HCT116 (cell line): Measurements from ENCODE around the gene ARFRP1. TPM values are rescaled to one million over a fixed set of nuclear protein-coding genes. Genes with fewer than 3 reads are reported as not detected.
A peak's percentile ranks its signal among the peaks of the same experiment; 100 is the strongest.

ENCODE experiments used
- ATAC-seq: fragments of 200-7000 bp; cut with Tn5 transposase; 2 replicates; pipeline ENCODE4 v1.9.1; 2020; ENCODE audit warnings: mild to moderate bottlenecking, moderate library complexity
- BruUV-seq: library from RNA; stranded (reverse); fragments of 400-500 nt; replicated peaks from 2 replicates; lab custom pipeline; 2021; lab: Mats Ljungman, UMichigan
- CTCF ChIA-PET: fragments of 300-600 bp; sonication (Branson Sonifier 250); formaldehyde crosslinking; loops from one replicate; lab custom pipeline; 2021; ENCODE audit warnings: antibody characterized with exemption; lab: Charles Lee
- POLR2A ChIA-PET: fragments of 300-600, 350-600 bp; sonication (Branson Sonifier 250); formaldehyde crosslinking; loops from one replicate; lab custom pipeline; 2021; ENCODE audit warnings: antibody characterized with exemption; lab: Charles Lee
- RAD21 ChIA-PET, 2 experiments: fragments of 300-600 bp; sonication (Branson Sonifier 250); formaldehyde crosslinking; loops; one replicate each; lab custom pipeline; 2023; ENCODE audit warnings: low total read pairs in 2 of 2; ENCODE audit not compliant: uncharacterized antibody in 2 of 2, unreplicated experiment in 2 of 2, low non-redundant PET in 1 of 2; lab: Charles Lee
- DNase-seq: peaks from one replicate; pipeline ENCODE4 v3.0.0-alpha.2; 2010; ENCODE audit warnings: low read depth, low spot score
- H2AFZ ChIP-seq: fragments of 200-600 bp; shearing (Covaris generic), sonication (generic); 2 replicates; pipeline ENCODE4 v1.6.1; 2017; ENCODE audit warnings: low read depth, mixed run types, mixed read lengths, antibody characterized with exemption, low read length; ENCODE audit not compliant: poor library complexity, severe bottlenecking
- H3K27ac ChIP-seq: 2 replicates; pipeline ENCODE4 v1.5.1; 2012; ENCODE audit warnings: low read depth, low read length
- H3K27me3 ChIP-seq: fragments of 200-600 bp; sonication (generic); 2 replicates; pipeline ENCODE4 v1.6.1; 2016; ENCODE audit warnings: mixed run types, low read length, mixed read lengths; ENCODE audit not compliant: insufficient read depth
- H3K36me3 ChIP-seq, 2 experiments: fragments of 200-500 bp in 1 of 2; fragments of 200-600 bp in 1 of 2; sonication (Bioruptor generic) in 1 of 2; sonication (generic) in 1 of 2; 2 replicates each; pipeline versions ENCODE4 v1.5.1 to v1.6.1; 2014 to 2016; ENCODE audit warnings: low read length in 2 of 2, inconsistent platforms in 1 of 2, mixed read lengths in 1 of 2, mixed run types in 1 of 2; ENCODE audit not compliant: insufficient read depth in 2 of 2, control insufficient read depth in 1 of 2
- H3K4me1 ChIP-seq, 2 experiments: fragments of 200-600 bp in 1 of 2; sonication (generic) in 1 of 2; 2 replicates each; pipeline versions ENCODE4 v1.5.1 to v1.6.1; 2012 to 2017; ENCODE audit warnings: low read length in 2 of 2, inconsistent platforms in 1 of 2, mild to moderate bottlenecking in 1 of 2, mixed read lengths in 1 of 2, mixed run types in 1 of 2, moderate library complexity in 1 of 2; ENCODE audit not compliant: insufficient read depth in 2 of 2, control insufficient read depth in 1 of 2
- H3K4me2 ChIP-seq: fragments of 200-600 bp; sonication (generic); 2 replicates; pipeline ENCODE4 v1.6.1; 2017; ENCODE audit warnings: mixed run types, low read length, mixed read lengths
- H3K4me3 ChIP-seq, 2 experiments: fragments of 200-600 bp in 1 of 2; sonication (generic) in 1 of 2; replicated peaks in 1 of 2; 2 replicates each; pipeline ENCODE4 v1.5.1; 2011 to 2016; ENCODE audit warnings: low read length in 2 of 2, control low read depth in 1 of 2, low read depth in 1 of 2, mild to moderate bottlenecking in 1 of 2, mixed read lengths in 1 of 2, mixed run types in 1 of 2
- H3K79me2 ChIP-seq: fragments of 200-600 bp; sonication (generic); 2 replicates; pipeline ENCODE4 v1.6.1; 2017; ENCODE audit warnings: mild to moderate bottlenecking, mixed run types, low read length, moderate library complexity, mixed read lengths; ENCODE audit not compliant: insufficient read depth
- H3K9ac ChIP-seq: fragments of 200-600 bp; sonication (generic); 2 replicates; pipeline ENCODE4 v1.6.1; 2016; ENCODE audit warnings: low read length, mixed read lengths
- H3K9me2 ChIP-seq: fragments of 200-600 bp; sonication (generic), shearing (Covaris generic); 2 replicates; pipeline ENCODE4 v1.6.1; 2017; ENCODE audit warnings: mixed run types, mild to moderate bottlenecking, moderate library complexity; ENCODE audit not compliant: insufficient read depth
- H3K9me3 ChIP-seq, 2 experiments: fragments of 200-500 bp in 1 of 2; fragments of 200-600 bp in 1 of 2; sonication (Bioruptor generic) in 1 of 2; sonication (generic) in 1 of 2; 2 replicates each; pipeline ENCODE4 v1.6.1; 2014 to 2017; ENCODE audit warnings: low read length in 2 of 2, mixed read lengths in 2 of 2, inconsistent platforms in 1 of 2, low read depth in 1 of 2, mild to moderate bottlenecking in 1 of 2, mixed run types in 1 of 2, moderate library complexity in 1 of 2; ENCODE audit not compliant: control insufficient read depth in 1 of 2, insufficient read depth in 1 of 2
- H4K20me1 ChIP-seq: fragments of 200-600 bp; sonication (generic), shearing (Covaris generic); 2 replicates; pipeline ENCODE4 v1.6.1; 2017; ENCODE audit warnings: mixed run types, mild to moderate bottlenecking, moderate library complexity; ENCODE audit not compliant: insufficient read depth
- CBX3 ChIP-seq: IDR thresholded peaks from 2 replicates; pipeline ENCODE4 v1.6.1; 2012; ENCODE audit warnings: low read depth
- EGR1 ChIP-seq: IDR thresholded peaks from 2 replicates; pipeline ENCODE4 v1.6.1; 2012; ENCODE audit warnings: low read depth
- ELF1 ChIP-seq: IDR thresholded peaks from 2 replicates; pipeline ENCODE4 v1.6.1; 2012; ENCODE audit warnings: low read depth, borderline replicate concordance
- EZH2phosphoT487 ChIP-seq: fragments of 200-600 bp; IDR thresholded peaks from 2 replicates; pipeline ENCODE4 v1.6.1; 2018; ENCODE audit warnings: antibody characterized with exemption, borderline replicate concordance
- FOSL1 ChIP-seq: IDR thresholded peaks from 2 replicates; pipeline ENCODE4 v1.6.1; 2012; ENCODE audit warnings: low read depth
- JUND ChIP-seq: IDR thresholded peaks from 2 replicates; pipeline ENCODE4 v1.6.1; 2012
- POLR2AphosphoS5 ChIP-seq: IDR thresholded peaks from 2 replicates; pipeline ENCODE4 v1.6.1; 2011; ENCODE audit warnings: mild to moderate bottlenecking, low read depth, low read length, moderate library complexity
- RAD21 ChIP-seq: IDR thresholded peaks from 2 replicates; pipeline ENCODE4 v1.6.1; 2012; ENCODE audit warnings: low read depth, mild to moderate bottlenecking
- SP1 ChIP-seq: IDR thresholded peaks from 2 replicates; pipeline ENCODE4 v1.6.1; 2012; ENCODE audit warnings: low read depth
- SRF ChIP-seq: IDR thresholded peaks from 2 replicates; pipeline ENCODE4 v1.6.1; 2012; ENCODE audit warnings: low read depth
- ZFX ChIP-seq: fragments of 450-650 bp; IDR thresholded peaks from 2 replicates; pipeline ENCODE4 v1.6.1; 2017
- intact Hi-C: fragments of 100-400 bp; cut with micrococcal nuclease; formaldehyde crosslinking; loops from 2 replicates; pipeline ENCODE4 v1.10.0; 2022
- total RNA-seq: library from RNA; stranded (reverse); gene quantifications from one replicate; pipeline ENCODE4 v1.2.1, GENCODE V29; 2021; ENCODE audit not compliant: unreplicated experiment
- TF ChIP-seq, protein P1 (sequence below): IDR thresholded peaks from 2 replicates; pipeline ENCODE4 v1.6.1; 2012
- TF ChIP-seq, protein P2 (sequence below), 3 experiments: fragments of 200-600 bp in 1 of 3; sonication (generic) in 1 of 3; IDR thresholded peaks in 2 of 3; conservative IDR thresholded peaks in 1 of 3; 2 replicates each; pipeline ENCODE4 v1.5.1; 2012 to 2017; ENCODE audit warnings: low read depth in 2 of 3, low read length in 2 of 3, antibody characterized with exemption in 1 of 3, borderline replicate concordance in 1 of 3, control low read depth in 1 of 3, mild to moderate bottlenecking in 1 of 3, mixed read lengths in 1 of 3, mixed run types in 1 of 3, moderate library complexity in 1 of 3; ENCODE audit not compliant: insufficient read depth in 1 of 3
- TF ChIP-seq, protein P3 (sequence below): IDR thresholded peaks from 2 replicates; pipeline ENCODE4 v1.6.1; 2011; ENCODE audit warnings: mild to moderate bottlenecking, low read length, moderate library complexity; ENCODE audit not compliant: insufficient replicate concordance; ENCODE audit errors: extremely low read depth
- TF ChIP-seq, protein P4 (sequence below): IDR thresholded peaks from 2 replicates; pipeline ENCODE4 v1.6.1; 2012; ENCODE audit warnings: low read depth

Gene ARFRP1
- total RNA-seq, 1 experiment from 2014 or later = 53.7 TPM

DNA sequence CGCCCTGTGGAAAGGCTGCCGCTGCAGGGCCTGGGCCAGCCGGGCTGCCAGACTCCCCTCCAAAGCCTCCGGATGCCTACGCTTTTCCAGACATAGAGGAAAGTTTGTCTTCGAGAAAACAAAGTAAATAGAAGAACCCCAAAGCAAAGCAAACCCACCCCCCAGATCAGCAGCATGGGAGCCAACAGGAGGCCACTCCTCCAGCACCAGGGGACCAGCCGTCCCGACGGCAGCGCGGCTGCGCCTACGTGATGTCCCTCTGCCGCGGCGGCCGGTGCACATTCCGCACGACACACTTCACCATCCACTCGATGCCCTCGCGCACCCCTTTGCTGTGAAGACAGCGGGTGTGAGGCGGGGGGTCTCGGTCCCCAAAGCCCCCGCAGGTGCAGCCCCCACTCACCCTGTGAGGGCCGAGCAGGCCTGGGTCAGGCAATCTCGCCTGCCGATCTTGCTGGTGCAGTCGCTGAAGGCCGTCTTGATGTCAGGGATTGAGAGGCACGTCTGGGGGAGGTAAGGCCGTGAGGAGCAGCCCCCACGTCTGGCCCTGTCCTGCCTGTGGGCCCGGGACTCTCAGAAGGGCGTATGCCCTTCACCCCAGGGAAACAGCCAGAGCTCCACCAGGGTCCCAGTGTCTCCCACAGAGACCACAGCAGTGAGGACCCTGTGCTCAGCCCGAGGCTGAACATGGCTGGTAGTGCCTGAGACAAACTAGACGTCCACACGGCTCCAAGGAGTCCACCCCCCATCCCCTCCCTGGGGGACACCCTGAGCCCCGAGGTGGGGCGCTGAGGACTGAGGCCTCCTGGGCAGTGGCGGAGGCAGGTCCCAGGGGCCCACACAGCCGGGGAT is 7.4 kb downstream of the ARFRP1 start:
- Histone ChIP-seq H3K4me2 (peak overlapping the region; percentile 78), H3K4me3 (no peak overlapping the region), H4K20me1 (no peaks in the 10 kb centered on the region), H2AFZ (no peak overlapping the region), H3K27ac (peak overlapping the region; percentile 91), H3K9me2 (no peaks in the 10 kb centered on the region), H3K36me3 (peaks cover 1 to 15% of the 10 kb centered on the region in 2 experiments; a peak in 2 of 4 replicates), H3K4me1 (peaks cover 35 to 75% of the 10 kb centered on the region in 2 experiments), H3K9ac (peak overlapping the region; percentile 71), H3K79me2 (peaks cover 18% of the 10 kb centered on the region), H3K27me3 (no peaks in the 10 kb centered on the region), H3K9me3 (no peaks in the 10 kb centered on the region)
- intact Hi-C loops = loop anchor here (10.0 kb wide), 1 partner anchor 354 kb away; no protein-coding TSS in a partner anchor
- TF ChIP-seq RAD21 (no peak), ZFX (no peak), CBX3 (no peak), POLR2AphosphoS5 (no peak; the same call in 1 of the 2 replicates), SP1 (no peak), ELF1 (no peak), EGR1 (no peak), JUND (no peak), SRF (no peak), FOSL1 (no peak), EZH2phosphoT487 (no peak)
- TF ChIP-seq, protein P1, sequence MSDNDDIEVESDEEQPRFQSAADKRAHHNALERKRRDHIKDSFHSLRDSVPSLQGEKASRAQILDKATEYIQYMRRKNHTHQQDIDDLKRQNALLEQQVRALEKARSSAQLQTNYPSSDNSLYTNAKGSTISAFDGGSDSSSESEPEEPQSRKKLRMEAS = no peak
- TF ChIP-seq, protein P2, sequence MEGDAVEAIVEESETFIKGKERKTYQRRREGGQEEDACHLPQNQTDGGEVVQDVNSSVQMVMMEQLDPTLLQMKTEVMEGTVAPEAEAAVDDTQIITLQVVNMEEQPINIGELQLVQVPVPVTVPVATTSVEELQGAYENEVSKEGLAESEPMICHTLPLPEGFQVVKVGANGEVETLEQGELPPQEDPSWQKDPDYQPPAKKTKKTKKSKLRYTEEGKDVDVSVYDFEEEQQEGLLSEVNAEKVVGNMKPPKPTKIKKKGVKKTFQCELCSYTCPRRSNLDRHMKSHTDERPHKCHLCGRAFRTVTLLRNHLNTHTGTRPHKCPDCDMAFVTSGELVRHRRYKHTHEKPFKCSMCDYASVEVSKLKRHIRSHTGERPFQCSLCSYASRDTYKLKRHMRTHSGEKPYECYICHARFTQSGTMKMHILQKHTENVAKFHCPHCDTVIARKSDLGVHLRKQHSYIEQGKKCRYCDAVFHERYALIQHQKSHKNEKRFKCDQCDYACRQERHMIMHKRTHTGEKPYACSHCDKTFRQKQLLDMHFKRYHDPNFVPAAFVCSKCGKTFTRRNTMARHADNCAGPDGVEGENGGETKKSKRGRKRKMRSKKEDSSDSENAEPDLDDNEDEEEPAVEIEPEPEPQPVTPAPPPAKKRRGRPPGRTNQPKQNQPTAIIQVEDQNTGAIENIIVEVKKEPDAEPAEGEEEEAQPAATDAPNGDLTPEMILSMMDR (IDR thresholded peaks at IDR 0.05 in 2 of 3, conservative IDR thresholded peaks at IDR 0.05 in 1 of 3; ENCODE audit: borderline replicate concordance in 1 of 3, insufficient read depth in 1 of 3, low read depth in 2 of 3, low read length in 2 of 3) = no peak
- TF ChIP-seq, protein P3, sequence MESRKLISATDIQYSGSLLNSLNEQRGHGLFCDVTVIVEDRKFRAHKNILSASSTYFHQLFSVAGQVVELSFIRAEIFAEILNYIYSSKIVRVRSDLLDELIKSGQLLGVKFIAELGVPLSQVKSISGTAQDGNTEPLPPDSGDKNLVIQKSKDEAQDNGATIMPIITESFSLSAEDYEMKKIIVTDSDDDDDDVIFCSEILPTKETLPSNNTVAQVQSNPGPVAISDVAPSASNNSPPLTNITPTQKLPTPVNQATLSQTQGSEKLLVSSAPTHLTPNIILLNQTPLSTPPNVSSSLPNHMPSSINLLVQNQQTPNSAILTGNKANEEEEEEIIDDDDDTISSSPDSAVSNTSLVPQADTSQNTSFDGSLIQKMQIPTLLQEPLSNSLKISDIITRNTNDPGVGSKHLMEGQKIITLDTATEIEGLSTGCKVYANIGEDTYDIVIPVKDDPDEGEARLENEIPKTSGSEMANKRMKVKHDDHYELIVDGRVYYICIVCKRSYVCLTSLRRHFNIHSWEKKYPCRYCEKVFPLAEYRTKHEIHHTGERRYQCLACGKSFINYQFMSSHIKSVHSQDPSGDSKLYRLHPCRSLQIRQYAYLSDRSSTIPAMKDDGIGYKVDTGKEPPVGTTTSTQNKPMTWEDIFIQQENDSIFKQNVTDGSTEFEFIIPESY = no peak
- TF ChIP-seq, protein P4, sequence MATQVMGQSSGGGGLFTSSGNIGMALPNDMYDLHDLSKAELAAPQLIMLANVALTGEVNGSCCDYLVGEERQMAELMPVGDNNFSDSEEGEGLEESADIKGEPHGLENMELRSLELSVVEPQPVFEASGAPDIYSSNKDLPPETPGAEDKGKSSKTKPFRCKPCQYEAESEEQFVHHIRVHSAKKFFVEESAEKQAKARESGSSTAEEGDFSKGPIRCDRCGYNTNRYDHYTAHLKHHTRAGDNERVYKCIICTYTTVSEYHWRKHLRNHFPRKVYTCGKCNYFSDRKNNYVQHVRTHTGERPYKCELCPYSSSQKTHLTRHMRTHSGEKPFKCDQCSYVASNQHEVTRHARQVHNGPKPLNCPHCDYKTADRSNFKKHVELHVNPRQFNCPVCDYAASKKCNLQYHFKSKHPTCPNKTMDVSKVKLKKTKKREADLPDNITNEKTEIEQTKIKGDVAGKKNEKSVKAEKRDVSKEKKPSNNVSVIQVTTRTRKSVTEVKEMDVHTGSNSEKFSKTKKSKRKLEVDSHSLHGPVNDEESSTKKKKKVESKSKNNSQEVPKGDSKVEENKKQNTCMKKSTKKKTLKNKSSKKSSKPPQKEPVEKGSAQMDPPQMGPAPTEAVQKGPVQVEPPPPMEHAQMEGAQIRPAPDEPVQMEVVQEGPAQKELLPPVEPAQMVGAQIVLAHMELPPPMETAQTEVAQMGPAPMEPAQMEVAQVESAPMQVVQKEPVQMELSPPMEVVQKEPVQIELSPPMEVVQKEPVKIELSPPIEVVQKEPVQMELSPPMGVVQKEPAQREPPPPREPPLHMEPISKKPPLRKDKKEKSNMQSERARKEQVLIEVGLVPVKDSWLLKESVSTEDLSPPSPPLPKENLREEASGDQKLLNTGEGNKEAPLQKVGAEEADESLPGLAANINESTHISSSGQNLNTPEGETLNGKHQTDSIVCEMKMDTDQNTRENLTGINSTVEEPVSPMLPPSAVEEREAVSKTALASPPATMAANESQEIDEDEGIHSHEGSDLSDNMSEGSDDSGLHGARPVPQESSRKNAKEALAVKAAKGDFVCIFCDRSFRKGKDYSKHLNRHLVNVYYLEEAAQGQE = no peak
- no TSS peak for BruUV-seq
- ChIA-PET POLR2A (interaction anchor here (1.0 kb wide), 1 partner anchor 17 kb away, joined by 3 read pairs; no protein-coding TSS in a partner anchor), RAD21 (no interaction called here), CTCF (no interaction called here)
- ATAC-seq = no peak
- no peak for DNase-seq
